HG03135 (cell line): ENCODE data around the gene PTAR1.
A peak's percentile ranks its signal among the peaks of the same experiment; 100 is the strongest.
"Not testable (repeated sequence)": the region's sequence is repeated elsewhere in the genome, so short reads cannot be mapped to it uniquely, and the experiment has no call there.

Source experiments
- ATAC-seq: cut with Tn5 transposase; IDR thresholded peaks from one replicate; pipeline ENCODE4 v1.9.1; 2021; ENCODE audit warnings: mild to moderate bottlenecking, moderate library complexity; ENCODE audit not compliant: unreplicated experiment

The PTAR1 gene, protein sequence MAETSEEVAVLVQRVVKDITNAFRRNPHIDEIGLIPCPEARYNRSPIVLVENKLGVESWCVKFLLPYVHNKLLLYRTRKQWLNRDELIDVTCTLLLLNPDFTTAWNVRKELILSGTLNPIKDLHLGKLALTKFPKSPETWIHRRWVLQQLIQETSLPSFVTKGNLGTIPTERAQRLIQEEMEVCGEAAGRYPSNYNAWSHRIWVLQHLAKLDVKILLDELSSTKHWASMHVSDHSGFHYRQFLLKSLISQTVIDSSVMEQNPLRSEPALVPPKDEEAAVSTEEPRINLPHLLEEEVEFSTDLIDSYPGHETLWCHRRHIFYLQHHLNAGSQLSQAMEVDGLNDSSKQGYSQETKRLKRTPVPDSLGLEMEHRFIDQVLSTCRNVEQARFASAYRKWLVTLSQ

DNA sequence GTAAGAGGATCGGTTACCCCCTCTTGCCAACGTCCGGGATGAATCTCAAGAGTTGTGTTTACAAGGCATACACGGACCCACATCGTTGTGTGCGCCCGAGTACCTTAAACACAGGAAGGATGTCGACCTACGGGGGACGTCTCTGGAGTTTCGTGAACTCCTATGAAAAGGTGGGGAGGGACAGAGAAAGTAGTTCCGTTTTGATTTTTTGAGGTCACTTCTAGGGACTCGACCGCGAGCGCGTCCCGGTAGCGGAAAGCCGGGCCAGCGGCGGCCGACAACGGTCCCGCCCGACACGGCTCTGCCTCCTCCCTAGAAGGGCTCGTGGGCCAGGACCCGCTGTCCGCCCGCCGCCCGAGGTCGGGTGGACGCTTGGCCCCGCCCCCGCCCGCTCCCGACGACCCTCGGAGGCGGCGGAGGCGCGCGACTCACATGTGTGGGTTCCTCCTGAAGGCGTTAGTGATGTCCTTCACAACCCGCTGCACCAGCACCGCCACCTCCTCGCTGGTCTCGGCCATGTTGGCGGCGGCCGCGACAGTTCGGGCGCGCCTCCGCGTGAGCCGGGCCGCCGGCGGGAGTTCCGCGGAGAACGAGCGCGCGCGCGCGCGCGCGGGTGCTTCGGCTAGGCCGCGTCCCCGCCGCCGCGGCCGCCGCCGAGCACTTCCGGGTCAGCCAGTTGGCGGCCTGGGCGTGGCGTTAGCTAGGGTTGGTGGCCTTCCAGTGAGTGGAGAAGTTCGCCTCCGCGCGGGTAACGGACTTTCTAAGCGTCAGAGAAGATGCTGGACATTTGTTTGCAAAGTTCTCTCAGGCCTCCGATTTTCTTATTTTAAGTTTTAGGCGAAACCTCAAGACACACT lies at the start of gene PTAR1:
TSS of gene PTAR1 (minus strand) at position 591 of the 857 bp plus-strand sequence. CDS start at position 518, 73 bp downstream.
- ATAC-seq = peak; percentile 91

DNA sequence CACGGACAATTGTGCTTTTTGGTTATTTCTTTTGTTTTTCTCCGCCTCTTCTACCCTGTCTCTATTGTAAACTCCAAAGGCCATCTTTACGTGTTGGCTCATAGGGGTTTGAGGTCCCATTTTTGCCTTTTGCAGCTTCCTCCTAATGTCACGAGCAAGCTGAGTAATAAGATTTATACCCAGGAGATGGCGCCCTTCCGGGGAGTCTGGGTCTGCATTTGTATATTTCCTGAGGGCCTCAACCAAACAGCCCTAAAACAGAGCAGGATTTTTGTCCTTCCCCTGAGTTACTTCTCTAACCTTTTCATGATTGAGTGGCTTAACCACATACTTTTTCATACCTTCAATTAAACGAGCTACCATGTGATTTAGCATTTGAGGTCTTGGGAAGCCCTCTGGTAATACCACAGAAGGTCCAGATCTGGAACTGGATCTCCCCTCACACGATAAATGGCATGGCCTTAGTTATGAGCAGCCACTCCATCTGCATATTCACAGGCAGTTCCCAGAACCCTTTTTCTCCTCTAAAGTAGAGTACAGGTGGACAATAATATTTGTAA lies 49.6 kb upstream of the PTAR1 start:
- no peak for ATAC-seq

DNA sequence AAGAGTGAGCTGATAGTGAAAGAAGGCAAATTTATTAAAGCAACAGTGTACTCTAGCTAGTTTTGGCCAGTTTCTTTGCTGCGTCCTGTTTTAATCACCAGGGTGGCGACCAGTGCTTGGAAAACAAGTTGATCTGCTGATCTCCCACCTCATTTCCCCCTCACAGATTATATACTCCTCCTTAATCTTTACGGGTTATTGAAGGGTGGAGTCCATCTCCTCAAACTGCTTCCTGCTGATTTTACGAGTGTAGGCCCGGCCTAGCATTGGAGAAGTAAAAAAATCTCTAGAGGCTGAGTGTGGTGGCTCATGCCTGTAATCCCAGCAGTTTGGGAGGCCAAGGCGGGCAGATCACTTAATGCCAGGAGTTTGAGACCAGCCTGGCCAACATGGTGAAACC lies 46.8 kb upstream of the PTAR1 start:
- ATAC-seq = no peak

DNA sequence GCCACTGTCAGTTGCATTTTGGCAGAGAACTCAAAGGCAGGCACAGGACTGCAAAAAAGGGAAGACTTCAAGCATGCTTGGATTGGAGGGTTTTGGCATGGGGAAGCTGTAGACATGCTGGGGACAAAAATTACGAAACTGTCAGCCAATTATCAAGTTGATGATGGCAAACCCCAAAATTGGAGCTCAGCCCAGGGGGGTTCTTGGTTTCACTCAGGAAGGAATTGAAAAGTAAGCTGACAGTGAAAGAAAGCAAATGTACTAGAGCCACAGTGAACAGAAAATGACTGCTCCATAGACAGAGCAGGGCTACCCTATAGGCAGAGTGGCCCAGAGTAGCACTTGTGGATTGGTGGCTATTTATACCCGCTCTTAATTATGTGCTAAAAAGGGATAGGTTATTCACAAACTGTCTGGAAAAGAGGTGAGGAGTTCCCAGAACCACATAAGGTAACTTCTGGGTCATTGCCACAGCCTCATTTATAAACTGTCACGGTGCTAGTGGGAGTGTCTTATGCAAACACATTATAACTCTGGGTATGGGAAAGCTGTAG lies 46.2 kb upstream of the PTAR1 start:
- no peak for ATAC-seq

DNA sequence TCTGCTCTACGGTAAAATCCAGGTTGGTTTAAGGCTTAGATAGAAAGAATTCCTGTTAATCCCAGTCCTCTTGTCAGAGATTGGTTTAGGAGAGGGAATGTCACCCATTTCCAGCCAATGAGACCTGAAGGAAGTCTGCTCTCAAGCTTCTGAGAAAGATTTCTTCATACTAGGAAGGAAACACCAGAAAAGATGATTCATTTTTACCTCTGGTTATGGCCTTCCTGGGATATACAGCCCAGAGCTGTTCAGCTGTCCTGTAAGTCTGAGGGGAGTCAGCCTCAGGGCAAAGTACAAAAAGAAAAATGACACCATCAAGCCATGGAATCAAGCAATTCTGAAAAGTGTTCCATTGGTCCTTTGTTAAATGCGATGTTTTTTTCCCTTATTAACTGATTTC lies 42.2 kb upstream of the PTAR1 start:
- ATAC-seq = no peak

DNA sequence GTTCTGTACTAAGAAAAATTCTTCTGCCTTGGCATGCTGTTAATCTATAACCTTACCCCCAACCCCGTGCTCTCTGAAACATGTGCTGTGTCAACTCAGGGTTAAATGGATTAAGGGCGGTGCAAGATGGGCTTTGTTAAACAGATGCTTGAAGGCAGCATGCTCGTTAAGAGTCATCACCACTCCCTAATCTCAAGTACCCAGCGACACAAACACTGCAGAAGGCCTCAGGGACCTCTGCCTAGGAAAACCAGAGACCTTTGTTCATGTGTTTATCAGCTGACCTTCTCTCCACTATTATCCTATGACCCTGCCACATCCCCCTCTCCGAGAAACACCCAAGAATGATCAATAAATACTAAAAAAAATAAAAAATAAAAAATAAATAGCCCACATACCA lies 40.2 kb upstream of the PTAR1 start:
- ATAC-seq = not testable (repeated sequence)

DNA sequence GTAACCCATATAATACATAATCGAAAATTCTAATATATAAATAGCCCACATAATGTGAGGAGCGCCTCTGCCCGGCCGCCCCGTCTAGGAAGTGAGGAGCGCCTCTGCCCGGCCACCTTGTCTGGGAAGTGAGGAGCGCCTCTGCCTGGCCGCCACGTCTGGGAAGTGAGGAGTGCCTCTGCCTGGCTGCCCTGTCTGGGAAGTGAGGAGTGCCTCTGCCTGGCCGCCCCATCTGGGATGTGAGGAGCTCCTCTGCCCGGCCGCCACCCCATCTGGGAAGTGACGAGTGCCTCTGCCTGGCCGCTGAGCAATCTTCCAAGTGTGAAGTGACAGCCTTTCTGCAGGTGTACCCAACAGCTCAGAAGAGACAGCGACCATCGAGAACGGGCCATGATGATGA lies 39.7 kb upstream of the PTAR1 start:
- ATAC-seq = not testable (repeated sequence)

DNA sequence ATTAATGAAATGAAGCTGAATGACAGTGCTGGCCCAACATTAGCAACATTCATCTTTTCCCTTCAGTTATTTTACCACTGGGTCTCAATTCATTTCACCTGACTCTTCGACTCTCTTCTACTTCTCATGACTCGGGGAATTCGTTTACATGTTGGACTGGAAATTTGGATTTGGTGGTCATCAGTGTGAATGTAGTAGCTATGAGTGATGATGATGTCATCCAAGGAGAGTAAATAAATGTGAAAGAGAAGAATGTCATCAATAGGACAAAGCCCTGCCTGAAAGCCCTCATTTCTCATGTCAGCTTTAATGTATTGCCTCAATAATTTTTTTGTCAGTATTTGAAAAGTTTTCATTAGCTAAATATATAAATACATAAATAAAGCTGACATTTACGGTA lies 38.9 kb upstream of the PTAR1 start:
- ATAC-seq = no peak

DNA sequence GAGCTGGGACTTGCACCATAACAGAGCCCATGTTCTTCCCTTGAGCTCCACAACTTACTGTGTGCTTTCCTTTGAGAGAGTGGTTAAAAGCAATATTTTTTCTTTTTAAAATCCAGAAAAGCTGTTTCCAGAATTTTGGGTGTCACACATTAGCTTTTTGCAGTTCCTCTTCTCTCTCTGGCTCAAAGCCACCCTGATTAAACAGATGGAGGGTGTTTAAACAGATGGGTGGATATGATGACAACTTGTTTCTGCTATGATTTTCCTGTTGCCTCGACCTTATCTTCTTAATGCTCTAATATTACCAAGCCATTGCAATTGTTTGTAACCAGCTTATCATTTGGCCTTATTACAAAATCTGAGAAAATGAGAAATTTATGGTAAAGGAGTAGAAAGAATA lies 37.9 kb upstream of the PTAR1 start:
- no peak for ATAC-seq

DNA sequence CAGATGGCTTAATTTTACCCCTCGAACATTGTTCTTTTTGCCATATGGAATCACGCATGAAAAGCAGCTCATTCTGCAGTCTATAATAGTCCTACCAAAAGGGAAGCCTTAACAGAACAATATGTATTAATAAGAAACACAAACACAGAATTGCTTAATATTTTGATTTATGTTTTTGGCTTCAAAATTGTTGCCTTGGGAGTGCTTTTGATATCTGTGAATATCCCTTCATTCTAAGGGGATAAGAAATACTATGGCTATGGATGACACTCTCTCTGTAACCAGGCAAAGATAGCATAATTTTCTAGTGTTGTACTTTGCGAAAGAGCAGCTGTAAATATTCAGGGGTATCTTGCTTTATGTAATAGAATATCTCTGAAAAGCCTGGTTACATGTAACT lies 34.5 kb upstream of the PTAR1 start:
- ATAC-seq = no peak

DNA sequence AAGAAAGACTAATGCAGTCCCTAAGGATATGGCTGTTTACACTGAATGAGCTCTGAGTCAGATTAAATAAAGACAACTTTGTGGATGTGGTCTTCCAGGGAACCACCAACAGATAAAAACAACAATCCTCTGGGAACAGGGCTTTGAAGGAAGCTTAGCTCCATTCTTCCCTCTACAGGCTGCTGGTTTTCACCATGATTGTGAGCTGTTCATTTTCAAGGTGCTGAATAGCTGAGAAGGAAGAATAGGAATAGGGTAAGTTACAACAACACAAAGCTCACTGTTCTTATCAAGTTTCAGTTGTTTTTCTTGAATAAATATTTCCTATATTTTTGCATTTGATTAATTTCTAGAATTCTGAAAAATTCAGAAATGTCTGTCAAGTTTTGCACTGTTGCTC lies 25.9 kb upstream of the PTAR1 start:
- ATAC-seq = no peak

DNA sequence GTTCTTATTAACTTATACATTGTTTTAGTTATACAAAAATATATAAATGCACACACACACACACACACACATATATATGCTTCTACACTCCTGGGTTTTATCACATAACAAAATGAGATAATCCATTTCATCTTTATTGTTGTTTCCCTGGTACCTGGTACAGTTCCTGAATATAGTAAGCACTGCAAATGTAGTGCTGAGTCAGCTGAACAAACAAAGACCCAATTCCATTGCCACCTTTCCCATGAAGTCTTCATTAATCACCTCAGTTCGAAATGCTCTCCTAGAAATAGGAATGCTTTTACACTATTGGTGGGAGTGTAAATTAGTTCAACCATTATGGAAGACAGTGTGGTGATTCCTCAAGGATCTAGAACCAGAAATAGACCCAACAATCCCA lies 13.4 kb upstream of the PTAR1 start:
- ATAC-seq = no peak

DNA sequence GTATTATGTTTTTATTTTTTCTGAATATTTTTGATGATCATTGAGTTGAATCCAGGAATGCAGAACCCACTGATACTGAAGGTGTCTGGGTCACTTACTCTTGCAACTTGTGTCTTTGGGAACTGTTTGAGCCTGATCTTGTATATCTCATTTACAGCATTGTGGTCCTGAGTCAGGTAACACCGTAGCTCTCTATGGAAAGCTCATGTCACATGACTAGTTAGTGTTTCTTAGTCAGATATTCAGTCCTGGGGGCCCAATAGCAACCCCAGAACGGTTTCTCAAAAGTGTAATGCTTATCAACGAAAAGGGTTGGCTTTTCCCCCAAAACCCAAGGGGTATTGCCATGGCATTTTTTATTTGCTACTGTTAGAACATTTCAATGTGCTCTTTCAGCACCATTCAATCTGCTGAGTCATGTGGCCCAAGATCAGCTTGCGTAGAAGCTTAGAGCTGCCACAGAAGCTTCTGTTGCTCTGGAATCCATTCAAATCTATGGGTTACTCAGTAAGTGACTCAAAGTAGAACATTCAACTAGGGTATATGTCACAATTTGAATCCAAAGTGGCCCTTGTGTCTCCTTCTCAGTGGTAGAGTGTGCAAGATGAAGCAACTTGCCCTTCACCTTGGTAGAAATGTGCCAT lies 12.1 kb upstream of the PTAR1 start:
- ATAC-seq = no peak

DNA sequence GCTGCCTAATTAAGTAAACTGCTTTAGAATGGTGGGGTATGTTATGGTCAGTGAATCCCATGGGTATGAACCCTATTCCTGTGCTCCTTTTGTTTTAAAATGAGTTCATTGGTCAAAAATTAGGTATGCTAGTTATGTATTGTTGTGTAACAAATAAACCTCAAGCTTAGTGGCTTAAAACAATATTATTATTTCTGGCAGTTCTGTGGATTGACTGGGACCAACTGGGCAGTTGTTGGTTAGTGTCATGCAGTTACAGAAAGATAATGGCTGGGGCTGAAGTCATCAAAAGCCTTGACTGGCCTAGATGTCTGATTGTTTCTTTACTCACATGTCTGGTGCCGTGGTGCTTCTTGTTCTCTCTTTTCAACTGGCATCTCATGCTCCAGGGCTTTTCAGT lies 8.9 kb upstream of the PTAR1 start:
- ATAC-seq = no peak

DNA sequence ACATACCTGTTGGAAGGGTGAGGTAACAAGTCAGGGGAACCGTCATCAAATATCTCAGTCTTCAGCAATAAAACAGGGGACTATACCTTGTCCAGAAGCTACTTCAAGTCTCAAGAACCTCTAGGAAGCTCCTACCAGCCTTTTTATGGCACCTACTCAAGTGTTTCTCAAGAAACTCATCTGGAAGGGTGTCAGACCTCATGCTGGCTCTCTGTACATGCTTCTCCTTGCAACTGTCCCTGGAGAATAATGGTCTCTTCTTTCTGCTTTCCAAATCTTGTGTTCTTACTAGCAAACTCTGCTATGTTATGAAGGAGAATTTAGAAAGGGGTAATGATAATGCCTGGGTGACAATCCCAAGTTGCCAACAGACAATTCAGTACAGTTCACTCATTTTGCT lies 8.3 kb upstream of the PTAR1 start:
- ATAC-seq = no peak

DNA sequence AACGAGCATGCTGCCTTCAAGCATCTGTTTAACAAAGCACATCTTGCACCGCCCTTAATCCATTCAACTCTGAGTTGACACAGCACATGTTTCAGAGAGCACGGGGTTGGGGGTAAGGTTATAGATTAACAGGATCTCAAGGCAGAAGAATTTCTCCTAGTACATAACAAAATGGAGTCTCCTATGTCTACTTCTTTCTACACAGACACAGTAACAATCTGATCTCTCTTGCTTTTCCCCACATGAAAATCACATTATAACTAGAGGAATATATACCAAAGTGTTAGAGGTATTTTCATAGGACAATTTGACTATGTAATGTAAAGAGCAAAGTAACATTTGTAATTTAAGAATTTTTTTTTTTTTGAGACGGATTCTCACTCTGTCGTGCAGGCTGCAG lies 4.1 kb upstream of the PTAR1 start:
- not testable (repeated sequence) for ATAC-seq

DNA sequence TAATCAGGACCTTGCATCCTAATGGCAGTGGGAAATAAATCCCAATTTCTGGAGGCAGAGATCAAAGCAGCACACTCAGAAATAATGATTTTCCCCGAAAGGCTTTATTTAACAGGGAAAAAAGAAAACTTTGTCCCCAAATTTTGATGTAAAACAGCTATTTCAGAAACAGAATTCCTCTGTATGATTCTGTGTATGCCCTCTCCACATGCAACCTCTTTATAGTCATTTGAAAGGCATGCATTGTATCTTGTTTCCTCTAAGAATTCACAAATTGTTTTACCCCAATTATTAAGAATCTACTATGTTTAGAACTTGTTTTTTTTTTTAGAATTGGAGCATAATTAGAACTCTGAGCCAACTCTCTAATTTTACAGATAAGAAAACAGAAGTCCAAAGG lies 2.7 kb upstream of the PTAR1 start:
- ATAC-seq = no peak

DNA sequence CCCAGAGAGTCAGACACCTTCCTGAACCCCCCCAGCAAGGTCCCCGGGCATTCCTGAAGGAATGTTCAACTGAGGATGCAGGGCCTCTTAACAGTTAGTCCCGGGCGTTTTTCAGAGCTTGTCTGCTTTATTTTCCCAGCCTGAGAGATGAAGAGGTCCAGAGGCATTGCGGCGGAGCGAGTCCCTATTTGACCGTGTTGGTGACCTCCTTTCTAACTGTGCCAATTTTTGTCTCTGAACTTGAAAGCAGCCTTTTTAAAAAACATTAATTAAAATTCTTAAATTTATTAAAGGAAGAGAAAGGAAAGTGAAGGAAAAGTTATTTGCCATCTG lies 433 bp upstream of the PTAR1 start:
- ATAC-seq = no peak

DNA sequence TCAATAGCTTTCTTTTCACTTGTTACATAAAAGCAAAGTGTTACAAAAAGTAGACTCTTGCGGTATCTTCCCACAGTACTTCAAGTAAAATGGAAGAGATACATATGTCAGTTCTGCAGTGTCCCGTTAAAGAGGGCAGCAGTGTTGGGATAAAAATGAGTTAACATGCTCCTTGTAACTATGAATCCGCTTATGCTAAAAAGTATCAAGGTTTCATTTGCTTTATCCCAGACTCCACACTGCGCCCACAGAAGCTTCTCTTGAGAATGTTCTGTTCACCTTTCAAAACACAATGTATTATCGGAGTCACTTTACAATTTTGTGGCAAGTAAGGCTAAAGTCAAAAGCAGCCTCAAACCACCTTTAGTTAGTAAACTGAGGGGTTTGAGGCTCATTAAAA lies 790 bp downstream of the PTAR1 start:
- peak; percentile 1 for ATAC-seq

DNA sequence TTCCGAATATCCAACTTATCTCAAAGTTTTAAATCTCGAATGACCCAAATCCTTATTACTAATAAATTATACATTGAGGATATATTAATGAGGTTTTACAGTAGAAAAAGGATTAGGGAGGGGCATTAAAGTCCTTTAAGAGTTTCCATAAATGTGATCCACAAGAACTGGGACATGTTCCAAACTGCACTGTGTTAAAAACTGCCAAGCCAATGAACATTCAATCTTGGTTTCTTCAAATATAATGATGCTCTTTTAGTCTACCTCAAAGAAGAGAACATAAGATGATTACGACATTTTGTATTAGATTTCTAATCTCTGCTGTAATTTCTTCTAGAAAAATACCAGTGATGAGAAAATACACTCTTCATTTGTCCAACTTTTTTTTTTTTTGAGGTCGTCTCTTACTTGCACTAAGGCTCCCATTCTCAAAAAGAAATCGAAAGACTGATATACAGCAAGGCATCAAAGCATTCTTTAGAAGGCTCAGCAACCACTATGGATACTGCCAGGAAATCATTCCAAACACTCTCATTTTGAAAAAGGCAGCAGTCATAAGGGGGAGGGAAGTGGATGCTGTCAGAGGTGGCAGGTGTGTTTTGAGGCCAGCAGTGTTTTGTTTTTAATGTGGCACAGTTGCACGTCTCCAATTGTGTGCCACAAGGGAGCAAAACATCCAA lies 1.7 kb downstream of the PTAR1 start:
- no peak for ATAC-seq

DNA sequence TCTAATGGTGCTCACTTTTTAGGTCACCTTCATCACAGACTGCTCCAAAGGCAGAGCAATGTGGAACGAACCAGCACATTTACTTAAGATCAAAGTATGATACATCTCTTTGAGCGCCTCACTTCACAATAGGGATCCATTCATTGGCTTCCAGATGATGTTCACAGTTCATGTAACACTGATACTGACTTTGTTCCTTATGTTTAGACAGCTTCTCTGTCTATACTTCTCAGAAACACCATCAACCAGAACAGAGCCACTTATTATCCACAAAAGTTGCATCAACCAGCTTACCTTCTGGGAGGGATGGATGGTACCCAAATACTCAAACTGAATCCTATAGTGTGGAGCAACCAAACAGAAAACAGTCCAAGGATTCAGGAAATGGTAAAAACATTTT lies 4.6 kb downstream of the PTAR1 start:
- ATAC-seq = no peak
